HEK293 (cell line): ENCODE measurements around the gene ICE2.

Experiments used
- CTCF ChIA-PET: fragments of 350-600 bp; formaldehyde crosslinking; extraction: SDS; loops from one replicate; lab custom pipeline; 2021; ENCODE audit warnings: antibody characterized with exemption; lab: Yijun Ruan, JAX
- POLR2A ChIA-PET: fragments of 300-600 bp; formaldehyde crosslinking; extraction: SDS; loops from one replicate; lab custom pipeline; 2020; ENCODE audit warnings: antibody characterized with exemption, inconsistent platforms; lab: Yijun Ruan, JAX
- H3K27ac ChIP-seq: fragments of 200-500 bp; sonication (Bioruptor generic); 2 replicates; pipeline ENCODE4 v1.5.1; 2014; ENCODE audit warnings: low read depth, low read length, control low read depth, inconsistent platforms; ENCODE audit errors: extremely low read depth
- H3K36me3 ChIP-seq, 2 experiments: fragments of 200-500 bp in 1 of 2; sonication (Bioruptor generic) in 1 of 2; 1 replicate in 1 of 2; 2 replicates in 1 of 2; pipeline ENCODE4 v1.5.1; 2014 to 2017; ENCODE audit warnings: inconsistent platforms in 2 of 2, low read length in 2 of 2; ENCODE audit not compliant: control insufficient read depth in 2 of 2, insufficient read depth in 1 of 2
- H3K4me1 ChIP-seq: fragments of 200-500 bp; sonication (Bioruptor generic); 2 replicates; pipeline ENCODE4 v1.5.1; 2014; ENCODE audit warnings: mild to moderate bottlenecking, low read length, inconsistent platforms; ENCODE audit not compliant: control insufficient read depth, insufficient read depth
- H3K4me3 ChIP-seq: 2 replicates; pipeline ENCODE4 v1.5.1; 2011; ENCODE audit warnings: low read depth, mild to moderate bottlenecking, control low read depth, low read length, moderate library complexity
- H3K9me3 ChIP-seq: fragments of 200-500 bp; sonication (Bioruptor generic); 2 replicates; pipeline ENCODE4 v1.5.1; 2014; ENCODE audit warnings: low read depth, low read length, inconsistent platforms; ENCODE audit not compliant: control insufficient read depth, insufficient read depth
- PRDM2 ChIP-seq: fragments of 450-650 bp; formaldehyde crosslinking; IDR thresholded peaks from 2 replicates; pipeline ENCODE4 v1.5.1; 2016; ENCODE audit warnings: missing biosample characterization, missing genetic modification characterization, borderline replicate concordance
- ZBTB1 ChIP-seq: fragments of 450-650 bp; formaldehyde crosslinking; IDR thresholded peaks from 2 replicates; pipeline ENCODE4 v1.5.1; 2016; ENCODE audit warnings: missing biosample characterization, missing genetic modification characterization
- ZBTB17 ChIP-seq: fragments of 450-650 bp; formaldehyde crosslinking; IDR thresholded peaks from 2 replicates; pipeline ENCODE4 v1.5.1; 2016; ENCODE audit warnings: missing biosample characterization, missing genetic modification characterization
- ZBTB44 ChIP-seq: fragments of 450-650 bp; IDR thresholded peaks from 2 replicates; pipeline ENCODE4 v1.5.1; 2018; ENCODE audit warnings: missing biosample characterization, mild to moderate bottlenecking, missing genetic modification characterization
- ZNF112 ChIP-seq: fragments of 450-650 bp; formaldehyde crosslinking; IDR thresholded peaks from 2 replicates; pipeline ENCODE4 v1.5.0; 2017; ENCODE audit warnings: missing biosample characterization, missing genetic modification characterization
- ZNF146 ChIP-seq: fragments of 450-650 bp; formaldehyde crosslinking; IDR thresholded peaks from 2 replicates; pipeline ENCODE4 v1.5.1; 2016; ENCODE audit warnings: missing biosample characterization, missing genetic modification characterization
- ZNF16 ChIP-seq: fragments of 450-650 bp; formaldehyde crosslinking; IDR thresholded peaks from 2 replicates; pipeline ENCODE4 v1.5.1; 2016; ENCODE audit warnings: low read depth, missing biosample characterization, missing genetic modification characterization
- ZNF184 ChIP-seq: fragments of 450-650 bp; IDR thresholded peaks from 2 replicates; pipeline ENCODE4 v1.5.1; 2018; ENCODE audit warnings: missing biosample characterization, mild to moderate bottlenecking, missing genetic modification characterization
- ZNF211 ChIP-seq: fragments of 450-650 bp; formaldehyde crosslinking; IDR thresholded peaks from 2 replicates; pipeline ENCODE4 v1.5.1; 2016; ENCODE audit warnings: low read depth, missing biosample characterization, missing genetic modification characterization
- ZNF26 ChIP-seq: fragments of 450-650 bp; formaldehyde crosslinking; IDR thresholded peaks from 2 replicates; pipeline ENCODE4 v1.5.1; 2016; ENCODE audit warnings: missing biosample characterization, missing genetic modification characterization
- ZNF354C ChIP-seq: fragments of 450-650 bp; formaldehyde crosslinking; IDR thresholded peaks from 2 replicates; pipeline ENCODE4 v1.5.1; 2016; ENCODE audit warnings: missing biosample characterization, missing genetic modification characterization, low read depth, borderline replicate concordance
- ZNF548 ChIP-seq: fragments of 450-650 bp; formaldehyde crosslinking; IDR thresholded peaks from 2 replicates; pipeline ENCODE4 v1.5.1; 2016; ENCODE audit warnings: missing biosample characterization, missing genetic modification characterization
- ZNF555 ChIP-seq: fragments of 450-650 bp; formaldehyde crosslinking; conservative IDR thresholded peaks from 2 replicates; pipeline ENCODE4 v1.5.1; 2017; ENCODE audit warnings: missing biosample characterization, mild to moderate bottlenecking, missing genetic modification characterization, inconsistent platforms
- ZNF580 ChIP-seq: fragments of 450-650 bp; formaldehyde crosslinking; IDR thresholded peaks from 2 replicates; pipeline ENCODE4 v1.5.1; 2016; ENCODE audit warnings: missing biosample characterization, missing genetic modification characterization
- ZNF658 ChIP-seq: fragments of 450-650 bp; formaldehyde crosslinking; IDR thresholded peaks from 2 replicates; pipeline ENCODE4; 2016; ENCODE audit warnings: missing biosample characterization, missing genetic modification characterization
- ZNF707 ChIP-seq: fragments of 450-650 bp; formaldehyde crosslinking; IDR thresholded peaks from 2 replicates; pipeline ENCODE4 v1.5.1; 2016; ENCODE audit warnings: missing biosample characterization, missing genetic modification characterization
- ZSCAN18 ChIP-seq: fragments of 450-650 bp; formaldehyde crosslinking; IDR thresholded peaks from 2 replicates; pipeline ENCODE4 v1.5.1; 2016; ENCODE audit warnings: missing biosample characterization, missing genetic modification characterization
- ZSCAN30 ChIP-seq: fragments of 450-650 bp; IDR thresholded peaks from 2 replicates; pipeline ENCODE4 v1.5.1; 2018; ENCODE audit warnings: missing biosample characterization, mild to moderate bottlenecking, missing genetic modification characterization, moderate library complexity

Gene ICE2

GRCh38 chr15:60525341-60526039 is 46.5 kb upstream of the ICE2 start:
- TF ChIP-seq ZBTB17 (tag by site-specific recombination) (no peak), ZNF184 (tag by site-specific recombination) (no peak), ZNF707 (tag by site-specific recombination) (no peak), ZNF658 (tag by site-specific recombination) (no peak), ZNF211 (tag by site-specific recombination) (no peak), ZNF26 (tag by site-specific recombination) (no peak), ZSCAN18 (tag by site-specific recombination) (no peak), ZBTB44 (tag by site-specific recombination) (no peak), ZBTB1 (tag by site-specific recombination) (no peak), ZNF112 (tag by site-specific recombination) (no peak), ZNF354C (tag by site-specific recombination) (no peak), ZNF580 (no peak)
- H3K4me3 ChIP-seq = no peak overlapping the region
- no peak overlapping the region for H3K27ac ChIP-seq
- H3K36me3 ChIP-seq = peaks cover 0 to 3% of the 10 kb centered on the region in 2 experiments; a peak in 1 of 3 replicates
- peaks cover 10% of the 10 kb centered on the region for H3K4me1 ChIP-seq
- ChIA-PET CTCF (interaction anchor here (0.6 to 1.3 kb wide), 2 partner anchors 17 to 19 kb away, joined by 3 to 6 read pairs; no protein-coding TSS in a partner anchor), POLR2A (no interaction called here)
- H3K9me3 ChIP-seq = no peaks in the 10 kb centered on the region

GRCh38 chr15:60523056-60523455 is 44.1 kb upstream of the ICE2 start:
- CTCF ChIA-PET = interaction anchor here (0.9 to 3.9 kb wide), 2 partner anchors 13 to 164 kb away, joined by 3 to 37 read pairs; no protein-coding TSS in a partner anchor
- Histone ChIP-seq H3K4me3 (no peak overlapping the region), H3K4me1 (peaks cover 10% of the 10 kb centered on the region), H3K27ac (no peak overlapping the region), H3K9me3 (no peaks in the 10 kb centered on the region), H3K36me3 (no peaks in the 10 kb centered on the region)
- TF ChIP-seq ZNF146 (no peak), PRDM2 (tag by site-specific recombination) (no peak), ZNF548 (tag by site-specific recombination) (no peak), ZSCAN30 (tag by site-specific recombination) (no peak), ZNF16 (tag by site-specific recombination) (no peak), ZNF555 (no peak)
- POLR2A ChIA-PET = no interaction called here
